GM12801 (cell line): Measurements from ENCODE around the gene TMEM121.

Experiments used
- TF ChIP-seq, protein P1 (sequence below): IDR thresholded peaks from one replicate; pipeline ENCODE4 v1.5.1; 2011; ENCODE audit warnings: control low read depth; ENCODE audit not compliant: insufficient read length; ENCODE audit errors: extremely low read depth

Gene TMEM121

DNA sequence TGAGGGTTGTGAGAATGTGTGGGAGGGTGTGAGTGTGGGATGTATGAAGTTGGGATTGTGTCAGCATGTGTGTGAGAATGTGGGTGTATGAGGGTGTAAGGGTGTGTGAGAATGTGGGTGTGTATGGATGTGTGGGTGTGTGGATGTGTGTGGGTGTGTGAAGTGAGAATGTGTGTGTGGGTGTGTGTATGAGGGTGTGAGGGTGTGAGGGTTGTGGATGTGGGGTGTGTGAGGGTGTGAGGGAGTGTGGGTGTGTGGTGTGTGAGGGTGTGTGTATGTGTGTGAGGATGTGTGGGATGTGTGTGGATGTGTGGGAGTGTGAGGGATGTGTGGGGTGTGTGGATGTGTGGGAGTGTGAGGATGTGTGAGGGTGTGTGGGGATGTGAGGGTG lies 37.0 kb downstream of the TMEM121 start:
- TF ChIP-seq, protein P1, sequence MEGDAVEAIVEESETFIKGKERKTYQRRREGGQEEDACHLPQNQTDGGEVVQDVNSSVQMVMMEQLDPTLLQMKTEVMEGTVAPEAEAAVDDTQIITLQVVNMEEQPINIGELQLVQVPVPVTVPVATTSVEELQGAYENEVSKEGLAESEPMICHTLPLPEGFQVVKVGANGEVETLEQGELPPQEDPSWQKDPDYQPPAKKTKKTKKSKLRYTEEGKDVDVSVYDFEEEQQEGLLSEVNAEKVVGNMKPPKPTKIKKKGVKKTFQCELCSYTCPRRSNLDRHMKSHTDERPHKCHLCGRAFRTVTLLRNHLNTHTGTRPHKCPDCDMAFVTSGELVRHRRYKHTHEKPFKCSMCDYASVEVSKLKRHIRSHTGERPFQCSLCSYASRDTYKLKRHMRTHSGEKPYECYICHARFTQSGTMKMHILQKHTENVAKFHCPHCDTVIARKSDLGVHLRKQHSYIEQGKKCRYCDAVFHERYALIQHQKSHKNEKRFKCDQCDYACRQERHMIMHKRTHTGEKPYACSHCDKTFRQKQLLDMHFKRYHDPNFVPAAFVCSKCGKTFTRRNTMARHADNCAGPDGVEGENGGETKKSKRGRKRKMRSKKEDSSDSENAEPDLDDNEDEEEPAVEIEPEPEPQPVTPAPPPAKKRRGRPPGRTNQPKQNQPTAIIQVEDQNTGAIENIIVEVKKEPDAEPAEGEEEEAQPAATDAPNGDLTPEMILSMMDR, result no peak

DNA sequence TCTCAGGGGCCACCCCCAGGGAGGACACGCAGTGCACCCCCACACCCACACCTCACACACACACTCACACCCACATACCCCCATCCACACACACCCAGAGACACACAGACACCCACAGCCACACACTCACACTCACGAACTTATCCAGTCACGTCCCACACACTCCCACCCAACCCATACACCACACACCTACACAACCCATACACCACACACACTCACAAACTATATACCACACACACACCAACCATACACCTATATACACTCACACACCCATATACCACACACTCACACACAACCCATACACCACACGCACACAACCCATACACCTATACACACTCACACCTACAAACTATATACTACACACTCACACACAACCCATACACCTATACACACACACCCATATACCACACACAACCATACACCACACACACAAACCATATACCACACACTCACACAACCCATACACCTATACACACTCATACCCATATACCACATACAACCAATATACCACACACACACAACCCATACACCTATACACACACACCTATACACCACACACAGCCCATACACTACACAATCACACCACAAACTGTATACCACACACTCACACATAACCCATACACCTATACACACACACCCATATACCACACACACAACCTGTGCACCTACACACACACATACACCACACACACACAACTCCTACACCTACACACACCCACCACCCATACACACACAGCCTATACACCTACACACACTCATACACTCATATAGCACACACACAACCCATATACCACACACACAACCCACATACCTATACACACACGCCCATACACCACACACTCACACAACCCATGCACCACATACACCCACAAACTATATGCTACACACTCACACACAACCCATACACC lies 42.7 kb downstream of the TMEM121 start:
- TF ChIP-seq, protein P1, result no peak

DNA sequence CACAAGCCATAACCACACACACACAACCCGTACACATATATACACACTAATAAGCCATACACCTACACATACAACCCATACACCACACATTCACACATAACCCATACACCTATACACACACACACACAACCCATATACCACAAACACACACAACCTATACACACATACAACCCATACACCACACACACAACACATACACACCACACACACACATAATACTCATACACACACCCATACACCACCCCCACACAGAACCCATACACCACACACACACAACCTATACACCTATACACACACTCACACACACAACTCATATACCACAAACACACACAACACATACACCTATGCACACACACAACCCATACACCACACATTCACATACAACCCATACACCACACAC lies 44.1 kb downstream of the TMEM121 start:
- TF ChIP-seq, protein P1, result no peak

DNA sequence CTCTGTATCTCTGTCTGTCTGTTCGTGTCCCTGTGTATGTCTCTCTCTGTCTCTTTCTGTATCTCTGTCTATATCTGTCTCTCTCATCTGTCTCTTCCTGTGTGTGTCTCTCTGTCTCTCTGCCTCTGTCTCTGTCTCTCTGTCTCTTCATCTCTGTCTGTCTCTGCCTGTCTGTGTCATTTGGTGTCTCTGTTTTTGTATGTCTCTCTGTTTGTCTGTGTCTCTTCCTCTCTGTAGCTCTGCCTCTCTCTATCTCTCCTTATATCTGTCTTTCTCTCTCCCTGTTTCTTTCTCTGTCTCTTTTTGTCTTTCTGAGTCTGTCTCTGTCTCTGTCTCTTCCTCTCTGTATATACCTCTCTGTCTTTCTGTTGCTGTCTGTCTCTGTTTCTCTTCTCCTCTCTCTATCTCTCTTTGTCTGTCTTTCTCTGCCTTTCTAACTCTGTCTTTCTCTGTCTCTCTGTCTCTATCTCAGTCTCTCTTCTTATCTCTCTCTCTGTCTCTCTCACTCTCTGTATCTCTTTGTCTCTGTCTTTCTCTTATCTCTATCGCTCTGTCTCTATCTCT lies 50.2 kb downstream of the TMEM121 start:
- TF ChIP-seq, protein P1, result no peak

DNA sequence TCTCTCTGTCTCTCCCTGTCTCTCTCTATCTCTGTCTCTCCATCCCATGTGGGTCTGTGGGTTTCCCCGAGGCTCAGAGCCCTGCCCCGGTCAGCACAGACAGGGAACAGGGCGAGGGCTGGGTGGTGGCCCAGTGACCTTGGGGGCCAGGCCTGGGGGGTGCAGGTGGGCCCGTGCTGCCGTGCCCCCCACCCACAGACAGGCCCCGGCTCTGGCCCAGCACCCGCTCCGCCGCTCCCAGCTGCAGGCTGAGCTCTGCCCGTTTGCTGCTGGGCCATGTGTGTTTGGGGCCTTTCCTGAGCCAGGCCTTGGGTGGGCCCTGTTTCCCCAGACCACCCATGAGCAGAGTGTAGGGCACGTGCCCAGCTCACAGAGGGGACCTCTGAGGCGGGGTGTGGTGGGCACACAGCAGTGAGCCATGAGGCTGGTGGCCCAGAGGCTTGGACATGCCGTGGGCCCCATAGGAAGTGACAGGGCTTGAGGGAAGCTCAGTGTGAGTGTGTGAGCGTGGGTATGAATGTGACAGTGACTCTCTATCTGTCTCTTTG lies 51.0 kb downstream of the TMEM121 start:
- TF ChIP-seq, protein P1, result no peak

DNA sequence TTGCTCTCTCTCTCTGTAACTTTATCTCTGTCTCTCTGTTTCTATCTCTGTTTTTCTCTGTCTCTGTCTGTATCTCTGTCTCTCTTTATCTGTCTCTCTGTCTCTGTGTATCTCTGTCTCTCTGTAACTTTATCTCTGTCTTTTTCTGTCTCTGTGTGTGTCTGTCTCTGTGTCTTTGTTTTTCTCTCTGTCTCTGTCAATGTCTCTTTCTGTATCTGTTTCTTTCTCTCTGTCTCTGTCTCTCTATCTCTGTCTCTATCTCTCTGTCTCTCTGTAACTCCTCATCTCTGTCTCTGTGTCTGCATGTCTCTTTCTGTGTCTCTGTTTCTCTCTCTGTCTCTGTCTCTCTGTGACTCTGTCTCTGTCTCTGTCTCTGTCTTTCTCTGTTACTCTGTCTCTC lies 51.7 kb downstream of the TMEM121 start:
- TF ChIP-seq, protein P1, result no peak
